ENCODE results near the gene NEK10. TPM values are rescaled to one million over a fixed set of nuclear protein-coding genes. Genes with fewer than 3 reads are reported as not detected.

Gene NEK10
- total RNA-seq, 1 donor from 2014 or later: 4.2 TPM

DNA sequence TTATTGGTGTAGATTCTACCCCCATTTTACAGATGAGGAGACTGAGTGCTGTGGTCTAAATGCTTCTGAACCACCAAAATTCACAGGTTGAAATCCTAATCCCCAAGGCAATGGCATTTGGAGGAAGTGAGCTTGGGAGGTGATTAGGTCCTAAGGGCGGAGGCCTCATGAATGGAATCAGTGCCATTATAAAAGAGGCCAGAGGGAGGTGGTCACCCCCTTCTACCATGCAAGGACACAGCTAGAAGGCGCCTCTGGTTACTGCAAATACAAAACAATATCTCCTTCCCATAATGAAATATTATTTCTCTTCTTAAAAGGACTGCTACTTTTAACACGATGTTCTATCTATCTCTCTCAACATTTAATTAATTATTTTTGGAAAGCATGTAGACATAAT lies 223.5 kb downstream of the NEK10 start:
- no peaks in the 10 kb centered on the region for H3K9me3 Mint-ChIP-seq
- TF ChIP-seq CTCF (conservative IDR thresholded peaks at IDR 0.05): no peak
- H3K27me3 Mint-ChIP-seq: no peaks in the 10 kb centered on the region
- no peak overlapping the region for H3K4me3 Mint-ChIP-seq
- H3K36me3 Mint-ChIP-seq: no peaks in the 10 kb centered on the region
- DNase-seq (ENCODE audit: extremely low spot score, unreplicated experiment): no peak
- H3K27ac Mint-ChIP-seq: no peak overlapping the region
- no peaks in the 10 kb centered on the region for H3K4me1 Mint-ChIP-seq (ENCODE audit: unreplicated experiment)

GRCh38 chr3:27141668-27142067 lies 227.5 kb downstream of the NEK10 start:
- H3K27ac Mint-ChIP-seq: no peak overlapping the region
- H3K36me3 Mint-ChIP-seq: no peaks in the 10 kb centered on the region
- peak; percentile 50 for TF ChIP-seq CTCF (conservative IDR thresholded peaks at IDR 0.05)
- no peak overlapping the region for H3K4me3 Mint-ChIP-seq
- DNase-seq (ENCODE audit: extremely low spot score, unreplicated experiment): no peak
- peaks cover 4% of the 10 kb centered on the region for H3K27me3 Mint-ChIP-seq
- H3K4me1 Mint-ChIP-seq (ENCODE audit: unreplicated experiment): no peaks in the 10 kb centered on the region
- H3K9me3 Mint-ChIP-seq: no peaks in the 10 kb centered on the region

GRCh38 chr3:27138562-27138961 lies 230.6 kb downstream of the NEK10 start:
- no peaks in the 10 kb centered on the region for H3K4me1 Mint-ChIP-seq (ENCODE audit: unreplicated experiment)
- peaks cover 4% of the 10 kb centered on the region for H3K27me3 Mint-ChIP-seq
- no peaks in the 10 kb centered on the region for H3K9me3 Mint-ChIP-seq
- no peak for TF ChIP-seq CTCF (conservative IDR thresholded peaks at IDR 0.05)
- no peak overlapping the region for H3K27ac Mint-ChIP-seq
- no peaks in the 10 kb centered on the region for H3K36me3 Mint-ChIP-seq
- H3K4me3 Mint-ChIP-seq: no peak overlapping the region
- DNase-seq (ENCODE audit: extremely low spot score, unreplicated experiment): no peak

- Mint-ChIP-seq H3K27ac (no peak overlapping the region), H3K27me3 (peaks cover 4% of the 10 kb centered on the region), H3K36me3 (no peaks in the 10 kb centered on the region), H3K4me1 (ENCODE audit: unreplicated experiment) (no peaks in the 10 kb centered on the region), H3K4me3 (no peak overlapping the region), H3K9me3 (no peaks in the 10 kb centered on the region)
- no peak for DNase-seq (ENCODE audit: extremely low spot score, unreplicated experiment)
- TF ChIP-seq CTCF (conservative IDR thresholded peaks at IDR 0.05): no peak
Observed at GRCh38 chr3:27138005-27138404, 231.2 kb downstream of the NEK10 start.

DNA sequence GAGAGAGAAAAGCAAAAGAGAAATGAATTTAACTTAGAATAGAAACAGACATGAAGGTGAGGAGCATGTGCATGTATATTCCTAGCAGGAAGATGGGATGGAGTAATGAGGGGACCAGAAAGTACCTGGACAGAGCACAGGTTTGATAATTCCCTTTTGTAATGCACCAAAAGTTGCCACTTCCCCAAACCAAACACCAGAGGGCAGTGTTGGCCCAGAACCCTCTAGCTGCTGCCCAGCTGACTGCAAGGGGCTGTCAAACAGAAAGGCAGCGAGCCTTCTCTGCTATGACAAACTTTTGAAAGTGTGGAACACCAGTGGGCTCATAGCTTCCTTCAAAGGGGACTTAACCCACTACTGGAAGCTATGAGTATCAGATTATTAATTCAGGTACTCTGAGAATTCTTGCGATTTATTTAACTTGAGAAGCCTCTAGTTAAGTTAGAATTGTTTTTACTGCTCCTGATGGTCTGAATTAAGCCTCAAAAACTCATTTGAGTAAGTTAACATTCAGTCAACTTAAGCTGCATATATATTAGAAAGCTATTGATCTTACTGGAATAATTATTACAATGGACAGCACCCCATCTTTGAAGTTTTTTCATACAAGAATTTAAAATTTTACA lies 234.9 kb downstream of the NEK10 start:
- H3K27ac Mint-ChIP-seq: no peak overlapping the region
- H3K9me3 Mint-ChIP-seq: no peaks in the 10 kb centered on the region
- H3K27me3 Mint-ChIP-seq: peaks cover 4% of the 10 kb centered on the region
- DNase-seq (ENCODE audit: extremely low spot score, unreplicated experiment): peak; percentile 69
- H3K4me3 Mint-ChIP-seq: no peak overlapping the region
- no peaks in the 10 kb centered on the region for H3K36me3 Mint-ChIP-seq
- peak; percentile 92 for TF ChIP-seq CTCF (conservative IDR thresholded peaks at IDR 0.05)
- no peaks in the 10 kb centered on the region for H3K4me1 Mint-ChIP-seq (ENCODE audit: unreplicated experiment)

DNA sequence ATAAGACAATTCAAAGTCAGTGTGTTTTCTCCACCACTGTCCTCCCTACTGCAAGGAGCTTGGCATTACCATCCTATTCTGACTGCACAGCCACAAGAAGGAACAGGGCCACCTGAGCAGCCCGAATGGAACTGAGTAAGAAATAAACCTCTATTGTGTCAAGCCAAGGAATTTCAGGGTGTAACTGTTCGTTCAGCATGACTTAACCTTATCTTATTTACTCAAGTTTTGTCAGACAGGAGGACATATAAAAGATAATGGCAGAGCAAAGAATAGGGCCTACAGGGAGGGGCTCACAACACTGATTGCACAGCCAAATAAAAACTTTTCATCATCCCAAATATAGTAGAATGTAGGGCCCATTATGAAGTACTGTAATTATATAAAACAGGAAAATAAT lies 236.1 kb downstream of the NEK10 start:
- no peak for DNase-seq (ENCODE audit: extremely low spot score, unreplicated experiment)
- no peaks in the 10 kb centered on the region for H3K36me3 Mint-ChIP-seq
- H3K27me3 Mint-ChIP-seq: no peaks in the 10 kb centered on the region
- H3K9me3 Mint-ChIP-seq: no peaks in the 10 kb centered on the region
- no peak overlapping the region for H3K27ac Mint-ChIP-seq
- no peaks in the 10 kb centered on the region for H3K4me1 Mint-ChIP-seq (ENCODE audit: unreplicated experiment)
- no peak for TF ChIP-seq CTCF (conservative IDR thresholded peaks at IDR 0.05)
- H3K4me3 Mint-ChIP-seq: no peak overlapping the region

Measured in type B pancreatic cell (in vitro differentiated cells).